ENCODE results near the gene EEF2K.

DNA sequence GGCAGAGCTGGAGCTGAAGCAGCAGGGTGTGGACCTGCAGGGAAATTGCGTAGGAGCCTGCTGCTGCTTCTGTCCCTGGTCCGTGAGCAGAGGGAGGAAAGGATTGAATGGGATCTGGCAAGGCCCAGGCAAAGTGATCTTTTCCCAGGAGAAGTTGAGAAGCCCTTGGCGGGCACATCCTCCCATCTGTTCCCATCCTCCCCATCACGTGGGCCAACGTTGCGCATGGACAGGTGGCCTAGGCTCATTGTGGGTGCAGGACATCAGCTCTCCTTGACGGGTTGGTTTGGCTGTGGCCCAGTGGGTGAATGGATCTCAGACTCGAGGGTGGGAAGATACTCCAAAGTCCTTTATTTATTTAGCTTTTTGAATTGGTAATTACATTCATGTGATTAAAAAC is 61.7 kb downstream of the EEF2K start:
- TF ChIP-seq, protein P1, sequence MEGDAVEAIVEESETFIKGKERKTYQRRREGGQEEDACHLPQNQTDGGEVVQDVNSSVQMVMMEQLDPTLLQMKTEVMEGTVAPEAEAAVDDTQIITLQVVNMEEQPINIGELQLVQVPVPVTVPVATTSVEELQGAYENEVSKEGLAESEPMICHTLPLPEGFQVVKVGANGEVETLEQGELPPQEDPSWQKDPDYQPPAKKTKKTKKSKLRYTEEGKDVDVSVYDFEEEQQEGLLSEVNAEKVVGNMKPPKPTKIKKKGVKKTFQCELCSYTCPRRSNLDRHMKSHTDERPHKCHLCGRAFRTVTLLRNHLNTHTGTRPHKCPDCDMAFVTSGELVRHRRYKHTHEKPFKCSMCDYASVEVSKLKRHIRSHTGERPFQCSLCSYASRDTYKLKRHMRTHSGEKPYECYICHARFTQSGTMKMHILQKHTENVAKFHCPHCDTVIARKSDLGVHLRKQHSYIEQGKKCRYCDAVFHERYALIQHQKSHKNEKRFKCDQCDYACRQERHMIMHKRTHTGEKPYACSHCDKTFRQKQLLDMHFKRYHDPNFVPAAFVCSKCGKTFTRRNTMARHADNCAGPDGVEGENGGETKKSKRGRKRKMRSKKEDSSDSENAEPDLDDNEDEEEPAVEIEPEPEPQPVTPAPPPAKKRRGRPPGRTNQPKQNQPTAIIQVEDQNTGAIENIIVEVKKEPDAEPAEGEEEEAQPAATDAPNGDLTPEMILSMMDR (IDR thresholded peaks at IDR 0.05), result no peak
- no peak for TF ChIP-seq EZH2 (IDR thresholded peaks at IDR 0.05; ENCODE audit: borderline replicate concordance, insufficient read depth, low read depth, low read length, poor library complexity, severe bottlenecking)
